ENCODE measurements around the gene PNLIPRP2. TPM values are rescaled to one million over a fixed set of nuclear protein-coding genes. Genes with fewer than 3 reads are reported as not detected.

Gene PNLIPRP2
- total and polyA plus RNA-seq, 2 donors = 0.25 TPM; not detected in 1

DNA sequence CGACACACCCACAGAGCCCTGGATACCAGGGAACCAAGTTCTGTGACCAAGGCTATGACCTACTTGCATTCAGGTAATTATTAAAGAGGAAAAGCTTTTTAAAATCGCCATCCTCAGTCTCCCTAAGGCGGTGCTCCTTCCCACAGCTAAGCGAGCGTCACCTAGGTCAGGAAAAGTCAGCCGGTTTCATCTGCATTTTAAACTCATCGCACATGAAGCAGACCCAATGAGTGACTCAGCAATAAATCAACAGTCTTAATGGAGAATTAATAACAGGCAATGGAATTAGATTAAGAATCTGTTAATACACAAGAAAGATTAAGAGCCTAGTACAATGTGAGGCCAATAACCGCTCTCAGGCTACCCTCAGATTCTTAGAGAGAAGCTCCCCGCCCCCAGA is 62.4 kb downstream of the PNLIPRP2 start:
- DNase-seq (ENCODE audit: low read depth in 6 of 9, low spot score in 9 of 9) = no peak
- Histone ChIP-seq H3K4me3 (ENCODE audit: low read length in 2 of 2) (no peak overlapping the region), H3K27ac (ENCODE audit: low read depth in 1 of 2, low read length in 1 of 2) (no peak overlapping the region), H3K9me3 (ENCODE audit: control insufficient read depth in 2 of 2, insufficient read depth in 1 of 2, low read length in 1 of 2) (no peaks in the 10 kb centered on the region), H3K27me3 (ENCODE audit: control insufficient read depth in 2 of 2, insufficient read depth in 1 of 2, low read length in 1 of 2) (peaks cover 0 to 2% of the 10 kb centered on the region in 2 donors), H3K4me1 (ENCODE audit: control insufficient read depth in 2 of 2, insufficient read depth in 2 of 2, low read length in 2 of 2) (peaks cover 0 to under 1% of the 10 kb centered on the region in 2 donors), H3K36me3 (ENCODE audit: control insufficient read depth in 2 of 2, insufficient read depth in 2 of 2, low read length in 1 of 2) (no peaks in the 10 kb centered on the region)
- WGBS = 93% methylated on average over 9 of the region's 9 CpGs

DNA sequence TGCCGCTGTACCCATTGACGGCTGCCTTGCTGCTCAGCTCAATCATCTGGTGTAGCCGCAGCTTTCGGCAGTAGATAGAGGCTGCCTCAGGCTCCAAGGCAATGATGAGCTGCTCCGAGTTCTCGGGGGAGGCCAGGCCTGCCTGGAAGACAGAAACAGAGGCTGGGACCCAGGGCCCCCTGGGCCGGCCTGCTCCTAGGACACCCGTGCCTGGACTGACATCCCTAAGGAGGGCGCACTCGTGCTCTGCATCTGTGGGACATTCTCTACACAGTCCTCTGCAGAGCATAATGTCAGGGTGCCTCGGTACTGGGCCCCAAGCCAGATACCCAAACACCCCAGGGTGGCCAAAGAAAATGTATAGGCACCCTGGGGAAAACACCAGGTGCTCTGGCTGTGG is 63.1 kb downstream of the PNLIPRP2 start:
- H3K4me1 ChIP-seq (ENCODE audit: control insufficient read depth in 2 of 2, insufficient read depth in 2 of 2, low read length in 2 of 2) = peaks cover 0 to 4% of the 10 kb centered on the region in 2 donors
- H3K27me3 ChIP-seq (ENCODE audit: control insufficient read depth in 2 of 2, insufficient read depth in 1 of 2, low read length in 1 of 2) = peaks cover 0 to 2% of the 10 kb centered on the region in 2 donors
- H3K4me3 ChIP-seq (ENCODE audit: low read length in 2 of 2) = no peak overlapping the region
- 97% methylated on average over 11 of the region's 11 CpGs for WGBS
- no peak for DNase-seq (ENCODE audit: low read depth in 6 of 9, low spot score in 9 of 9)
- no peaks in the 10 kb centered on the region for H3K9me3 ChIP-seq (ENCODE audit: control insufficient read depth in 2 of 2, insufficient read depth in 1 of 2, low read length in 1 of 2)
- H3K27ac ChIP-seq (ENCODE audit: low read depth in 1 of 2, low read length in 1 of 2) = no peak overlapping the region
- H3K36me3 ChIP-seq (ENCODE audit: control insufficient read depth in 2 of 2, insufficient read depth in 2 of 2, low read length in 1 of 2) = no peaks in the 10 kb centered on the region

DNA sequence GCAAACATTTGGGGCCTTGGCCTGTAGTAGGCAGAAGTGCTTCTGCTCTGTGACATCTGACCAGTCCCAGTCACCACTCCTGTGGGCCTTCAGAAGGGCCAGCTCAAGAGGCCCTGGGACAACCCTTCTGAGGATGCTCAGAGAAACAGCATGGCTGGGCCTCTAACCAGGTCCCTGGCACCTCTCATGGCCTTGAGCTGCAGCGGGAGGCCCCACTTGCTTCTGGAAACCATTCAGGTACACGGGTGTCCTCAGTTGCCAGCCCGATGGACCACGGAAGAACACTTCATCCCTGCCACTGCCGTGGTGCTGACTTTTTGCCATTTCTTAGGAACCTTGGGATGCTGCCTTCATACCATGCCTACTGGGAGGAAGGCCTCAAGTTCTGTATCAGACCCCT is 64.0 kb downstream of the PNLIPRP2 start:
- H3K36me3 ChIP-seq (ENCODE audit: control insufficient read depth in 2 of 2, insufficient read depth in 2 of 2, low read length in 1 of 2) = no peaks in the 10 kb centered on the region
- peaks cover 0 to 4% of the 10 kb centered on the region in 2 donors for H3K27me3 ChIP-seq (ENCODE audit: control insufficient read depth in 2 of 2, insufficient read depth in 1 of 2, low read length in 1 of 2)
- H3K4me3 ChIP-seq (ENCODE audit: low read length in 2 of 2) = no peak overlapping the region
- H3K9me3 ChIP-seq (ENCODE audit: control insufficient read depth in 2 of 2, insufficient read depth in 1 of 2, low read length in 1 of 2) = no peaks in the 10 kb centered on the region
- H3K4me1 ChIP-seq (ENCODE audit: control insufficient read depth in 2 of 2, insufficient read depth in 2 of 2, low read length in 2 of 2) = peaks cover 0 to 4% of the 10 kb centered on the region in 2 donors
- DNase-seq (ENCODE audit: low read depth in 6 of 9, low spot score in 9 of 9) = no peak
- no peak overlapping the region for H3K27ac ChIP-seq (ENCODE audit: low read depth in 1 of 2, low read length in 1 of 2)
- 95% methylated on average over 5 of the region's 5 CpGs for WGBS

DNA sequence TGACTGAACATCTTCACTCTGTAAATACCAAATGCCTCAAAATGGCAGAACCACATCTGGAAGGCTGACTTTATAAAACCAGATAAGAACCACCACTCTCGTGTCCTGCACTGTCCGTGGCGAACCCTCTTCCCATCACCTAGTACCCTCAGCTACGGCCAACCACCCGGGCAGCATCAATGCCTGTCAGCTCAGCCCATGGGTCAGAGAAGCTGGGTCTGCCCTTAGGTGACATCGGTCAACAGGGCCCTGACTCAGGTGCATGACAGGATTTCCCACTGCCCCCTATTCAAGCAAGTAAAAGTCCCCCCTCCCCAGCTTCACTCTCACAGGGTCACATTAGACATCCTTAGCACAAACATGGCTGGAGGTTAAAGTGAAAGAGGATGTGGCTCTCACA is 65.1 kb downstream of the PNLIPRP2 start:
- DNase-seq (ENCODE audit: low read depth in 6 of 9, low spot score in 9 of 9) = no peak
- peaks cover 0 to 4% of the 10 kb centered on the region in 2 donors for H3K27me3 ChIP-seq (ENCODE audit: control insufficient read depth in 2 of 2, insufficient read depth in 1 of 2, low read length in 1 of 2)
- WGBS = 96% methylated on average over 6 of the region's 6 CpGs

DNA sequence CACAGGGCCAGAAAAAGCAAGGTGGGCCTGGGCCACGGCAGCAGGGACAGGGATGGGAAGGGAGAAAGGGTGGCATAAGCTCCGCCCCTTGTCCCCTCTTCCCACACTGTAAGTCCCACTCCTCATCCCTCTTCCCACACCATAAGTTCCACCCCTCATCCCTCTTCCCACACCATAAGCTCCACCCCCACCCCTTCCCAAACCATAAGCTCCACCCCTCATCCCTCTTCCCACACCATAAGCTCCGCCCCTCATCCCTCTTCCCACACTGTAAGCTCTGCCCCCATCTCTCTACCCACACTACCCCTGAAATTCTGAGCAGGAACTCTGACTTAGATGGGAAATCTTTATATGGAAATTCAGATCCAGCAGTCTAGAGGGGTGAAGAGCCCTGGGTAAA is 65.9 kb downstream of the PNLIPRP2 start:
- Histone ChIP-seq H3K27ac (ENCODE audit: low read depth in 1 of 2, low read length in 1 of 2) (no peak overlapping the region), H3K4me3 (ENCODE audit: low read length in 2 of 2) (no peak overlapping the region), H3K4me1 (ENCODE audit: control insufficient read depth in 2 of 2, insufficient read depth in 2 of 2, low read length in 2 of 2) (peaks cover 0 to 4% of the 10 kb centered on the region in 2 donors), H3K9me3 (ENCODE audit: control insufficient read depth in 2 of 2, insufficient read depth in 1 of 2, low read length in 1 of 2) (no peaks in the 10 kb centered on the region), H3K36me3 (ENCODE audit: control insufficient read depth in 2 of 2, insufficient read depth in 2 of 2, low read length in 1 of 2) (no peaks in the 10 kb centered on the region), H3K27me3 (ENCODE audit: control insufficient read depth in 2 of 2, insufficient read depth in 1 of 2, low read length in 1 of 2) (peaks cover 0 to 6% of the 10 kb centered on the region in 2 donors)
- WGBS = 94% methylated on average over 3 of the region's 3 CpGs
- no peak for DNase-seq (ENCODE audit: low read depth in 6 of 9, low spot score in 9 of 9)

More for the DNA sequence above, 65.1 kb downstream of the PNLIPRP2 start:
- Histone ChIP-seq H3K9me3 (ENCODE audit: control insufficient read depth in 2 of 2, insufficient read depth in 1 of 2, low read length in 1 of 2) (no peaks in the 10 kb centered on the region), H3K4me1 (ENCODE audit: control insufficient read depth in 2 of 2, insufficient read depth in 2 of 2, low read length in 2 of 2) (peaks cover 0 to 4% of the 10 kb centered on the region in 2 donors), H3K4me3 (ENCODE audit: low read length in 2 of 2) (no peak overlapping the region), H3K36me3 (ENCODE audit: control insufficient read depth in 2 of 2, insufficient read depth in 2 of 2, low read length in 1 of 2) (no peaks in the 10 kb centered on the region), H3K27ac (ENCODE audit: low read depth in 1 of 2, low read length in 1 of 2) (no peak overlapping the region)

DNA sequence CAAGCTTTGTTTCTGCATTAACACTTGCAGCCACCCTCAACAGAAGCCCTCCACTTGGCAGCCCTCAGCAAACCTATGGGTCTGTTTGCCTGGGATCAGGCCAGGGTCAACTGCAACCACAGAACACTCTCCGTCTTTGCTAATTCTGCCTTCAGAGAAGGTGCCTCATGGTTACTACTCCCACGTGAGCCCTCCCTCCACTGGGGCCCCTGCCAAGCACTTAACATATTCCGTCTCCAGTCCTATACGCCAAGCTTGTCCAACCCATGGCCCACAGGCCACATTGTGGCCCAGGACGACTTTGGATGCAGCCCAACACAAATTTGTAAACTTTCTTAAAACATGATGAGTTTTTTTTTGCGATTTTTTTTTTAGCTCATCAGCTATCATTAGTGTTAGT is 66.9 kb downstream of the PNLIPRP2 start:
- Histone ChIP-seq H3K27me3 (ENCODE audit: control insufficient read depth in 2 of 2, insufficient read depth in 1 of 2, low read length in 1 of 2) (peaks cover 0 to 10% of the 10 kb centered on the region in 2 donors), H3K36me3 (ENCODE audit: control insufficient read depth in 2 of 2, insufficient read depth in 2 of 2, low read length in 1 of 2) (no peaks in the 10 kb centered on the region), H3K9me3 (ENCODE audit: control insufficient read depth in 2 of 2, insufficient read depth in 1 of 2, low read length in 1 of 2) (no peaks in the 10 kb centered on the region), H3K4me1 (ENCODE audit: control insufficient read depth in 2 of 2, insufficient read depth in 2 of 2, low read length in 2 of 2) (peaks cover 0 to 4% of the 10 kb centered on the region in 2 donors), H3K27ac (ENCODE audit: low read depth in 1 of 2, low read length in 1 of 2) (no peak overlapping the region), H3K4me3 (ENCODE audit: low read length in 2 of 2) (no peak overlapping the region)
- no peak for DNase-seq (ENCODE audit: low read depth in 6 of 9, low spot score in 9 of 9)
- WGBS = 80% methylated on average over 6 of the region's 6 CpGs

DNA sequence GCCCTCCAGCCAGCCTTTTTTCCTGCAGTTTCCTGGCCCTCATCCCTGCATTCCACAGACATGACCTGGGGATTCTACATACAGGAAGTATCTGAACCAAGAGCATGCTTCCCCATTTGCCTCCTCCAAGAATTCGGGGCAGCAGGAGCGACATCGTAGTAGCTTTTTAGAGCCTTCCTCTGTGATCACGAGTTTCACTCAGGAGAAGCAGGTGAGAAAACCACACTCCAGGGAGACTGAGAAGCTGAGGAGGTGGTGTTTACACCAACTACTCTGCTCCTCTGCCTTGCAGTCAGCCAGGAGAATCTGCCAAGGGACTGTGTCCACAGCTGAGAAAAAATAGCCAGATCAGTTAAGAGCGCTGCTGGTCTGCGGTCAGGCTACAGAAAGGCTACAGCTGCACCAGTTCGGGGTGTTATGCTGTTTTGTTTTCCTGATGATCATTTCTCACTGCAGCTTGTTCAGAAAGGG is 67.5 kb downstream of the PNLIPRP2 start:
- Histone ChIP-seq H3K4me1 (ENCODE audit: control insufficient read depth in 2 of 2, insufficient read depth in 2 of 2, low read length in 2 of 2) (peaks cover 0 to 4% of the 10 kb centered on the region in 2 donors), H3K27ac (ENCODE audit: low read depth in 1 of 2, low read length in 1 of 2) (no peak overlapping the region), H3K9me3 (ENCODE audit: control insufficient read depth in 2 of 2, insufficient read depth in 1 of 2, low read length in 1 of 2) (no peaks in the 10 kb centered on the region), H3K4me3 (ENCODE audit: low read length in 2 of 2) (no peak overlapping the region), H3K27me3 (ENCODE audit: control insufficient read depth in 2 of 2, insufficient read depth in 1 of 2, low read length in 1 of 2) (peaks cover 0 to 10% of the 10 kb centered on the region in 2 donors), H3K36me3 (ENCODE audit: control insufficient read depth in 2 of 2, insufficient read depth in 2 of 2, low read length in 1 of 2) (no peaks in the 10 kb centered on the region)
- DNase-seq (ENCODE audit: low read depth in 6 of 9, low spot score in 9 of 9) = no peak
- 33% methylated on average over 7 of the region's 7 CpGs for WGBS

DNA sequence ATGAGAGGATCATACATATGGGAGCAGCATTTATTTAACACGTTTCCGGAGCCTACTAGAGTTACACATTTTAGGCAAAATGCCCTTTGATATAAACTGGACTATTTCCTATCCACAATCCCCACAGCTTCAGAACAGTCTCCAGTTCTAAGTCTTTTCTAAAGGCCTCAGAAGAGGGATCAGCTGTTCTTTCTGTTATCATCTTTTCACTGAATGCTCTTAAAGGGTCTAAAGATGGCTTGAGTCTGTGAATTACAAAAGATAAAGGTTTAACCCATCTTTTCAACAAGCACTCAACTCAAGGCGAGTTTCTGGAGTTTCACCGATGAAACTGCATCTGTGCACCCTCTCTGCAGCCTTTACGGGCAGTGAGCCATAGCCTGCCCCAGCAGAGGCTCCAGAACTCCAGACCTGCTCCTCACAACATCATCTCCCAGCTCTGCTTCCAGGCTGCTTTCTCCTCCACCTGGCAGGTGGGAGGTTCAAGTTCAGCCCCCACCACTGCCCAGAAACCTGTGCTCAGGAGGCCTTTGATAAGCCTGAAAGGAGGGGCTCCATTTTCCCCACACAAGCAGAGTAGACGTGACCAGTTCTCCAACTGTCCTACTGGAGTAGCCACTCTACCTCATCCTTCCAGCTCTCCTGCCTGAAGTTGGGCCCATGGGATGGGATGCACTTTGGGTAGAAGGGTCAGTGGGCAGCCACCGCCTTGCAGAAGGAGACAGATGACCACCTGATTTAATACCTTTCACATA is 68.2 kb downstream of the PNLIPRP2 start:
- no peaks in the 10 kb centered on the region for H3K9me3 ChIP-seq (ENCODE audit: control insufficient read depth in 2 of 2, insufficient read depth in 1 of 2, low read length in 1 of 2)
- DNase-seq (ENCODE audit: low read depth in 6 of 9, low spot score in 9 of 9) = no peak
- H3K27me3 ChIP-seq (ENCODE audit: control insufficient read depth in 2 of 2, insufficient read depth in 1 of 2, low read length in 1 of 2) = peaks cover 0 to 10% of the 10 kb centered on the region in 2 donors
- no peak overlapping the region for H3K27ac ChIP-seq (ENCODE audit: low read depth in 1 of 2, low read length in 1 of 2)
- H3K4me1 ChIP-seq (ENCODE audit: control insufficient read depth in 2 of 2, insufficient read depth in 2 of 2, low read length in 2 of 2) = peaks cover 0 to 4% of the 10 kb centered on the region in 2 donors
- 92% methylated on average over 7 of the region's 7 CpGs for WGBS
- no peaks in the 10 kb centered on the region for H3K36me3 ChIP-seq (ENCODE audit: control insufficient read depth in 2 of 2, insufficient read depth in 2 of 2, low read length in 1 of 2)
- no peak overlapping the region for H3K4me3 ChIP-seq (ENCODE audit: low read length in 2 of 2)

DNA sequence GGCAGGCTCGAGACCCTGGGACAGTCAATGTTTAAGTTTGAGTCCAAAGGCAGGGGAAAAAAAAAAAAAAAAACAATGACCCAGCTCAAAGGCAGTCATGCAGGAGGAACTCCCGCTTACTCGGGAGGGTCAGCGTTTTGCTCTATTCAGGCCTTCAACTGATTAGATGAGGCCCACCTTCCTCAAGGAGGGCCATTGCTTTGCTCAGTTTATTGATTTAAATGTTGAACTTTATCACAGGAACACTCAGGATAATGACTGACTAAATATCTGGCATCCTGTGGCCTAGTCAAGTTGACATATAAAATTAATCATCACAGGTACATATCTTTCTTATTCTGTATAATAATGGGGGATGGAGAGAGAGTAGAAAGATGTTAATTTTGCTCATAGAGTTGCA is 69.0 kb downstream of the PNLIPRP2 start:
- no peak overlapping the region for H3K27ac ChIP-seq (ENCODE audit: low read depth in 1 of 2, low read length in 1 of 2)
- 94% methylated on average over 4 of the region's 4 CpGs for WGBS
- H3K4me1 ChIP-seq (ENCODE audit: control insufficient read depth in 2 of 2, insufficient read depth in 2 of 2, low read length in 2 of 2) = peaks cover 0 to 4% of the 10 kb centered on the region in 2 donors
- no peaks in the 10 kb centered on the region for H3K36me3 ChIP-seq (ENCODE audit: control insufficient read depth in 2 of 2, insufficient read depth in 2 of 2, low read length in 1 of 2)
- peaks cover 0 to 10% of the 10 kb centered on the region in 2 donors for H3K27me3 ChIP-seq (ENCODE audit: control insufficient read depth in 2 of 2, insufficient read depth in 1 of 2, low read length in 1 of 2)
- H3K4me3 ChIP-seq (ENCODE audit: low read length in 2 of 2) = no peak overlapping the region
- no peak for DNase-seq (ENCODE audit: low read depth in 6 of 9, low spot score in 9 of 9)
- H3K9me3 ChIP-seq (ENCODE audit: control insufficient read depth in 2 of 2, insufficient read depth in 1 of 2, low read length in 1 of 2) = no peaks in the 10 kb centered on the region
